Esophagus muscularis mucosa (tissue), 4 donors: Measurements from ENCODE around the gene RUNX2. TPM values are rescaled to one million over a fixed set of nuclear protein-coding genes. Genes with fewer than 3 reads are reported as not detected.
A peak's percentile ranks its signal among the peaks of the same experiment; 100 is the strongest.

ENCODE experiments used
- DNase-seq: peaks from one replicate; pipeline ENCODE4 v3.0.0-alpha.2; 2017; ENCODE audit errors: extremely low spot score
- H3K27ac ChIP-seq, 4 donors: fragments of 200-600 bp; sonication (generic); replicated peaks in 1 of 4; 1 replicate in 3 of 4; 2 replicates in 1 of 4; pipeline ENCODE4 v1.5.1; 2016 to 2019; ENCODE audit warnings: mild to moderate bottlenecking in 1 of 4
- H3K27me3 ChIP-seq, 4 donors: fragments of 200-600 bp; sonication (generic); one replicate each; pipeline versions ENCODE4 v1.5.1 to v1.6.0; 2016 to 2019
- H3K36me3 ChIP-seq, 4 donors: fragments of 200-600 bp; sonication (generic); one replicate each; pipeline ENCODE4 v1.5.1; 2016 to 2019
- H3K4me1 ChIP-seq, 4 donors: fragments of 200-600 bp; sonication (generic); one replicate each; pipeline ENCODE4 v1.5.1; 2016 to 2019
- H3K4me3 ChIP-seq, 4 donors: fragments of 200-600 bp; sonication (generic); 1 replicate in 2 of 4; 2 replicates in 2 of 4; pipeline ENCODE4 v1.5.1; 2016 to 2019; ENCODE audit warnings: mild to moderate bottlenecking in 4 of 4, moderate library complexity in 1 of 4
- H3K9me3 ChIP-seq, 4 donors: fragments of 200-600 bp; sonication (generic); 1 replicate in 3 of 4; 2 replicates in 1 of 4; pipeline ENCODE4 v1.5.1; 2016 to 2019
- EP300 ChIP-seq: sonication (generic); formaldehyde crosslinking; IDR thresholded peaks from one replicate; pipeline ENCODE4 v1.6.1; 2017; ENCODE audit warnings: antibody characterized with exemption
- POLR2A ChIP-seq: fragments of 450-650 bp; IDR thresholded peaks from one replicate; pipeline ENCODE4 v1.6.1; 2017; ENCODE audit warnings: antibody characterized with exemption, moderate library complexity, mild to moderate bottlenecking, low read depth
- POLR2AphosphoS5 ChIP-seq, 2 donors: sonication (generic); formaldehyde crosslinking; IDR thresholded peaks; one replicate each; pipeline ENCODE4 v1.6.1; 2017; ENCODE audit warnings: antibody characterized with exemption in 2 of 2
- WGBS: methylation state at CpG from one replicate; pipeline ENCODE4 v1.1.5; 2018; 5-methylcytosine and 5-hydroxymethylcytosine counted together
- intact Hi-C: fragments of 100-400 bp; cut with DNase I; formaldehyde crosslinking; loops from one replicate; pipeline ENCODE4 v1.15.1; 2023
- total RNA-seq, 4 donors: library from RNA; depleted of rRNA; stranded (reverse); fragments of >200 nt; gene quantifications; one replicate each; pipeline versions ENCODE4 v1.1.0 to v1.2.1, GENCODE V29; 2016
- TF ChIP-seq, protein P1 (sequence below), 3 experiments: fragments of 200-600 bp in 2 of 3; fragments of 450-650 bp in 1 of 3; sonication (generic) in 2 of 3; IDR thresholded peaks; one replicate each; pipeline ENCODE4 v1.5.1; 2017 to 2019; ENCODE audit warnings: antibody characterized with exemption in 3 of 3, mild to moderate bottlenecking in 2 of 3, moderate library complexity in 1 of 3

RUNX2 gene
- total RNA-seq, 4 donors from 2014 or later, result 1.0 to 1.6 (median 1.4) TPM

DNA sequence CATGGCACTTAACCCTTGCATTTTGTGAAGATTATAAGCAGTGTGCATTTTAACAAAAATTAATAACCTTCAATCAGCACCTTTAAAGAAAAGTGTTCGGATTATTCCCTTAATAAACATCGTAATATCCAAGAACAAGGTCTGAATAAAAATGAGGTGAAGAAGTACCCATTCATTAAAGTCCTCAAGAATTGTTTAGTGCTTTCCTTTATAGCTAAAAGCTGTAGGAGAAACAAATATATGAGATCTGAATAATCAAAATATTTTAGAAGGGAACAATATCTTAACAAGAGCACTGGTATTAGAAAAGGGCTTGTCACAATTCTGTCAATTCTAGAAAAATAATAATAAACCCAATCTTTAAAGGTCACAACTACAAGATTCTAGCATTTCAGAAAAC lies 217.3 kb downstream of the RUNX2 start:
- Histone ChIP-seq H3K27ac (no peak overlapping the region), H3K4me1 (peaks cover 0 to 6% (median 0%) of the 10 kb centered on the region in 4 donors), H3K4me3 (no peak overlapping the region), H3K27me3 (no peaks in the 10 kb centered on the region), H3K36me3 (no peaks in the 10 kb centered on the region), H3K9me3 (no peaks in the 10 kb centered on the region)
- TF ChIP-seq EP300 (no peak), POLR2A (no peak), POLR2AphosphoS5 (IDR thresholded peaks at IDR 0.05) (no peak)
- TF ChIP-seq, protein P1, sequence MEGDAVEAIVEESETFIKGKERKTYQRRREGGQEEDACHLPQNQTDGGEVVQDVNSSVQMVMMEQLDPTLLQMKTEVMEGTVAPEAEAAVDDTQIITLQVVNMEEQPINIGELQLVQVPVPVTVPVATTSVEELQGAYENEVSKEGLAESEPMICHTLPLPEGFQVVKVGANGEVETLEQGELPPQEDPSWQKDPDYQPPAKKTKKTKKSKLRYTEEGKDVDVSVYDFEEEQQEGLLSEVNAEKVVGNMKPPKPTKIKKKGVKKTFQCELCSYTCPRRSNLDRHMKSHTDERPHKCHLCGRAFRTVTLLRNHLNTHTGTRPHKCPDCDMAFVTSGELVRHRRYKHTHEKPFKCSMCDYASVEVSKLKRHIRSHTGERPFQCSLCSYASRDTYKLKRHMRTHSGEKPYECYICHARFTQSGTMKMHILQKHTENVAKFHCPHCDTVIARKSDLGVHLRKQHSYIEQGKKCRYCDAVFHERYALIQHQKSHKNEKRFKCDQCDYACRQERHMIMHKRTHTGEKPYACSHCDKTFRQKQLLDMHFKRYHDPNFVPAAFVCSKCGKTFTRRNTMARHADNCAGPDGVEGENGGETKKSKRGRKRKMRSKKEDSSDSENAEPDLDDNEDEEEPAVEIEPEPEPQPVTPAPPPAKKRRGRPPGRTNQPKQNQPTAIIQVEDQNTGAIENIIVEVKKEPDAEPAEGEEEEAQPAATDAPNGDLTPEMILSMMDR (IDR thresholded peaks at IDR 0.05), result no peak
- DNase-seq, result no peak
- intact Hi-C loops, result no loop called here
- 100% methylated on average over 2 of the region's 2 CpGs for WGBS

DNA sequence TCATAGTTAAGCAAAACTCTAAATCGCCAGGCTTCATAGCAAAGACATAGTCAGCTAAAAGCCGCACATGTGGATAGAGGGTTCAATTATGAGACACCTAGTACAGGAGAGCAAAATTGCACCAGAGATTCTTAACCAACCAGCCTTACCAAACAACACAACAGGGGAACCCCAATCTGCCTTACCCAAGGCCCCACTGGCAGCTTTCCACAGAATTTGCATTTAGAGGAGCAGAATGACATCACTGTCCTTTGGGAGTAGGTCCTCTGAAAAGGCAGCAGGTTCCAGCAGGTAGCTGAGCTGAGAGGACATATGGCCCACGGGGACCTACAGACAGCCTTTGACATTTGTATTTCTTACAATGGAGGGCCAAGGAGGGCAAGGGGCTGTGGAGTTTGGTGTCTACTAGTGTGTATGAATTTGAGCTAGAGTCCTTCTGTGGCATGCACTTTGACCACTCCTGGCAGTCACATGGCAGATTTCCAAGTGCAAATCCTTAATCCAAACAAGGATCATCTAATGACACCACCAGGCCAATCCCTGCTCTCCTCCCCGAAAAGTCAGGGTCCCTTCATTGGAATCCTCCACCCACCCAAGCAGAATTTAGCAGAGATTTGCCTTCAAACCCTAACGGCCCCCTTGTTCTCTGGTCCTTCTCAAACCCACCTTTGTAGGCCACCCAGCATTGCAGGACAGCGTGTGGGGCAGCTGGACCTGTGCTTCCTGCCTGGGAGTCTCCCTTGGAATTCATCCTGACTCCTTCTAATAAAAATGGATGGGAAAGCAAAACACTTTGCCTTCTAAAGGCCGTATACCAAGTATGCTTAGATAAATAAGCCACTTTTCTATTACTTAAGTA lies 220.8 kb downstream of the RUNX2 start:
- no peak for TF ChIP-seq EP300
- TF ChIP-seq POLR2AphosphoS5 (IDR thresholded peaks at IDR 0.05), result no peak
- TF ChIP-seq, protein P1 (IDR thresholded peaks at IDR 0.05), result no peak
- DNase-seq, result peak; percentile 91
- intact Hi-C loops, result no loop called here
- no peak overlapping the region for H3K4me3 ChIP-seq
- H3K36me3 ChIP-seq, result no peaks in the 10 kb centered on the region
- H3K27ac ChIP-seq, result no peak overlapping the region
- 81% methylated on average over 7 of the region's 7 CpGs for WGBS
- no peaks in the 10 kb centered on the region for H3K9me3 ChIP-seq
- H3K4me1 ChIP-seq, result no peaks in the 10 kb centered on the region
- H3K27me3 ChIP-seq, result no peaks in the 10 kb centered on the region

DNA sequence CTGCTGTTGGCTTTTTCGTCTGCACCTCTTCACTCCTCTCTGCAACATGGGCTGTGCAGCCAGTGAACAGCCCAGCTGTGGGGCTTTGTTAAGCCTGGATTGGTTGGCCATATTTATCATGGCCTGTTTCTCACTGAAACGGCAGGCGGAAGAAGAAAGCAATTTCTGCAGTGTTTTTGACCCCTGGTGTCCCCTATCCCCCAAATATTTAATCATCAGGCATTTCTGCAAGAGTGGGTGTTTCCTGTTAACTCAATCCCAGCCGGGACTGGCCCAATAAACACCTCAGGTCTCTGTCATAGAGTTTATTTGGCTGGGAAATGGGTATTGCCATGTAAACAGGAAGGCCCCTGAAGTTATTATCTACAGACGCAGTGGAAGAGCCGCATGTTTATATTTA lies 224.4 kb downstream of the RUNX2 start:
- intact Hi-C loops, result no loop called here
- no peak for DNase-seq

DNA sequence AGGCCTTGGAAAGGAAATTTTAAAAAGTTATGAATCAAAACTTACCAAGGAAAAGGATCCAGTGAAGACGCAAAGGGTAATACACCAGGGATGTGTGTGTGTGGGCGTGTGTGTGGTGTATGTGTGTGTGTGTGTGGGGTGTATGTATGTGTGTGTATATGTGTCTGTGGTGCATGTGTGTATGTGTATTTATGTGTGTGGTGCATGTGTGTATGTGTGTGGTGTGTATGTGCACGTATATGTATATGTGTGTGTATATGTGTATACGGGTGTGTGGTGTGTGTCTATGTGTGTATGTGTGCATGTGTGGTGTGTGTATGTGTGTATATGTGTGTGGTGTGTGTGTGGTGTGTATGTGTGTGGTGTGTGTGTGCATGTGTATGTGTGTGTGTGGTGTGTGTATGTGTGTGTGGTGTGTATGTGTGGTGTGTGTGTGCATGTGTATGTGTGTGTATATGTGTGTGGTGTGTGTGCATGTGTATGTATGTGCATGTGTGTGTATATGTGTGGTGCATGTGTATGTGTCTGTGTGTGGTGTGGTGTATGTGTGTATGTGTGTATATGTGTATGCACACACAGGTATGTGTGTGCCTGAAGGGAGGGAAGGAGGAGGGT lies 225.7 kb downstream of the RUNX2 start:
- Histone ChIP-seq H3K27me3 (no peaks in the 10 kb centered on the region), H3K36me3 (no peaks in the 10 kb centered on the region), H3K4me3 (no peak overlapping the region), H3K27ac (no peak overlapping the region), H3K9me3 (no peaks in the 10 kb centered on the region), H3K4me1 (peaks cover 0 to 6% (median 0%) of the 10 kb centered on the region in 4 donors)
- no peak for DNase-seq
- no peak for TF ChIP-seq POLR2AphosphoS5 (IDR thresholded peaks at IDR 0.05)
- TF ChIP-seq, protein P1 (IDR thresholded peaks at IDR 0.05), result no peak
- no peak for TF ChIP-seq POLR2A
- TF ChIP-seq EP300, result no peak
- WGBS, result 94% methylated on average over 4 of the region's 4 CpGs
- intact Hi-C loops, result no loop called here

More for the DNA sequence above, 224.4 kb downstream of the RUNX2 start:
- H3K27ac ChIP-seq, result no peak overlapping the region
- H3K36me3 ChIP-seq, result no peaks in the 10 kb centered on the region
- no peak overlapping the region for H3K4me3 ChIP-seq
- H3K9me3 ChIP-seq, result no peaks in the 10 kb centered on the region
- 77% methylated on average over 6 of the region's 6 CpGs for WGBS
- TF ChIP-seq POLR2AphosphoS5 (IDR thresholded peaks at IDR 0.05), result no peak
- no peak for TF ChIP-seq POLR2A
- TF ChIP-seq EP300, result no peak
- TF ChIP-seq, protein P1 (IDR thresholded peaks at IDR 0.05), result no peak
- no peaks in the 10 kb centered on the region for H3K27me3 ChIP-seq
- peaks cover 0 to 6% (median 0%) of the 10 kb centered on the region in 4 donors for H3K4me1 ChIP-seq
